SK-N-SH (cell line): ENCODE data around the gene RUFY3. TPM values are rescaled to one million over a fixed set of nuclear protein-coding genes. Genes with fewer than 3 reads are reported as not detected.

ENCODE experiments used
- CTCF ChIA-PET: fragments of 300-600, 350-600 bp; formaldehyde crosslinking; extraction: SDS; loops from one replicate; lab custom pipeline; 2021; lab: Yijun Ruan, JAX
- POLR2A ChIA-PET: fragments of 350-600 bp; sonication (Branson Sonifier 250); formaldehyde crosslinking; extraction: SDS; loops from one replicate; lab custom pipeline; 2020; ENCODE audit warnings: antibody characterized with exemption, inconsistent platforms; lab: Yijun Ruan, JAX
- DNase-seq: peaks from one replicate; pipeline ENCODE4 v3.0.0; 2012
- H2AFZ ChIP-seq: fragments of 200-600 bp; sonication (generic); 2 replicates; pipeline ENCODE4 v1.8.1; 2016; ENCODE audit warnings: antibody characterized with exemption, mild to moderate bottlenecking, low read depth
- H3F3A ChIP-seq: fragments of 200-600 bp; sonication (generic); replicated peaks from 2 replicates; pipeline ENCODE3; 2016; ENCODE audit warnings: antibody characterized with exemption, mild to moderate bottlenecking; ENCODE audit not compliant: insufficient read depth
- H3K27ac ChIP-seq, 2 experiments: fragments of 200-500 bp in 1 of 2; fragments of 200-600 bp in 1 of 2; sonication (Bioruptor generic) in 1 of 2; sonication (generic), shearing (Covaris generic) in 1 of 2; 2 replicates each; pipeline versions ENCODE4 v1.5.1 to v1.6.1; 2014 to 2016; ENCODE audit warnings: low read depth in 2 of 2, inconsistent platforms in 1 of 2, low read length in 1 of 2, mild to moderate bottlenecking in 1 of 2, mixed read lengths in 1 of 2
- H3K27me3 ChIP-seq: fragments of 200-600 bp; sonication (generic), shearing (Covaris generic); 2 replicates; pipeline ENCODE4 v1.6.1; 2016; ENCODE audit warnings: mixed run types; ENCODE audit not compliant: insufficient read depth
- H3K36me3 ChIP-seq, 2 experiments: fragments of 200-500 bp in 1 of 2; fragments of 200-600 bp in 1 of 2; sonication (Bioruptor generic) in 1 of 2; sonication (generic) in 1 of 2; replicated peaks in 1 of 2; 2 replicates each; pipeline versions ENCODE3 to v1.5.1; 2014 to 2016; ENCODE audit warnings: low read length in 1 of 2, mild to moderate bottlenecking in 1 of 2; ENCODE audit not compliant: insufficient read depth in 2 of 2, control insufficient read depth in 1 of 2
- H3K4me1 ChIP-seq, 2 experiments: fragments of 200-500 bp in 1 of 2; fragments of 200-600 bp in 1 of 2; sonication (Bioruptor generic) in 1 of 2; sonication (generic), shearing (Covaris generic) in 1 of 2; 2 replicates each; pipeline versions ENCODE4 v1.5.1 to v1.6.1; 2014 to 2016; ENCODE audit warnings: low read depth in 1 of 2, low read length in 1 of 2, mixed run types in 1 of 2; ENCODE audit not compliant: insufficient read depth in 2 of 2, control insufficient read depth in 1 of 2
- H3K4me2 ChIP-seq: fragments of 200-600 bp; sonication (generic), shearing (Covaris generic); 2 replicates; pipeline ENCODE4 v1.6.1; 2017; ENCODE audit warnings: mixed run types
- H3K4me3 ChIP-seq, 2 experiments: fragments of 200-500 bp in 1 of 2; fragments of 200-600 bp in 1 of 2; sonication (Bioruptor generic) in 1 of 2; sonication (generic), shearing (Covaris generic) in 1 of 2; 2 replicates each; pipeline versions ENCODE4 v1.5.1 to v1.8.1; 2014 to 2016; ENCODE audit warnings: low read depth in 2 of 2, inconsistent platforms in 1 of 2, low read length in 1 of 2, mild to moderate bottlenecking in 1 of 2, mixed read lengths in 1 of 2, moderate library complexity in 1 of 2
- H3K79me2 ChIP-seq: fragments of 200-600 bp; sonication (generic); 2 replicates; pipeline ENCODE4 v1.8.1; 2017; ENCODE audit warnings: mild to moderate bottlenecking; ENCODE audit not compliant: insufficient read depth
- H3K9ac ChIP-seq: fragments of 200-600 bp; sonication (generic); 2 replicates; pipeline ENCODE4 v1.6.1; 2017; ENCODE audit warnings: mixed run types
- H3K9me2 ChIP-seq: fragments of 200-600 bp; sonication (generic); 2 replicates; pipeline ENCODE4 v1.6.1; 2017; ENCODE audit warnings: mixed run types
- H3K9me3 ChIP-seq: fragments of 200-600 bp; sonication (generic); 2 replicates; pipeline ENCODE4 v1.6.1; 2017; ENCODE audit warnings: mixed run types, mild to moderate bottlenecking, moderate library complexity
- H4K20me1 ChIP-seq: fragments of 200-600 bp; sonication (generic); 2 replicates; pipeline ENCODE4 v1.6.1; 2017; ENCODE audit warnings: mild to moderate bottlenecking, mixed run types; ENCODE audit not compliant: insufficient read depth
- CHD2 ChIP-seq: fragments of 150-350 bp; IDR thresholded peaks from 2 replicates; pipeline ENCODE4 v1.6.1; 2018; ENCODE audit warnings: low read length; ENCODE audit not compliant: partially characterized antibody
- CTCF ChIP-seq: fragments of 200-600 bp; sonication (generic); IDR thresholded peaks from 2 replicates; pipeline ENCODE4 v1.6.1; 2017; ENCODE audit warnings: antibody characterized with exemption, mild to moderate bottlenecking, moderate library complexity
- EZH2phosphoT487 ChIP-seq: fragments of 200-600 bp; sonication (generic); IDR thresholded peaks from 2 replicates; pipeline ENCODE4 v1.6.1; 2017; ENCODE audit warnings: low read depth, mixed run types, mild to moderate bottlenecking, antibody characterized with exemption, moderate library complexity, borderline replicate concordance
- FOXJ3 ChIP-seq: sonication (generic); formaldehyde crosslinking; IDR thresholded peaks from 2 replicates; pipeline ENCODE4 v1.5.1; 2020; ENCODE audit warnings: mild to moderate bottlenecking, missing genetic modification reagents
- GABPA ChIP-seq: IDR thresholded peaks from 2 replicates; pipeline ENCODE4 v1.4.0; 2012; ENCODE audit warnings: low read depth, mild to moderate bottlenecking
- MAX ChIP-seq: IDR thresholded peaks from 2 replicates; pipeline ENCODE4 v1.4.0; 2012; ENCODE audit warnings: low read depth
- POLR2AphosphoS5 ChIP-seq: IDR thresholded peaks from 2 replicates; pipeline ENCODE4 v1.6.1; 2012; ENCODE audit warnings: low read depth, low read length
- RAD21 ChIP-seq: IDR thresholded peaks from 2 replicates; pipeline ENCODE4 v1.6.1; 2012; ENCODE audit warnings: mild to moderate bottlenecking, low read length
- RCOR1 ChIP-seq: fragments of 150-350 bp; IDR thresholded peaks from 2 replicates; pipeline ENCODE4 v1.6.1; 2017; ENCODE audit warnings: antibody characterized with exemption, low read length
- REST ChIP-seq: IDR thresholded peaks from 2 replicates; pipeline ENCODE4 v1.6.1; 2012; ENCODE audit warnings: mild to moderate bottlenecking, low read depth, low read length, moderate library complexity
- RFX5 ChIP-seq: IDR thresholded peaks from 2 replicates; pipeline ENCODE4 v1.6.1; 2012; ENCODE audit warnings: mild to moderate bottlenecking, improper control_type of control experiment, low read length
- TAF1 ChIP-seq: IDR thresholded peaks from 2 replicates; pipeline ENCODE4 v1.6.1; 2012; ENCODE audit warnings: low read depth, mild to moderate bottlenecking, low read length, moderate library complexity, borderline replicate concordance
- YY1 ChIP-seq: IDR thresholded peaks from 2 replicates; pipeline ENCODE4 v1.4.0; 2012; ENCODE audit warnings: low read depth, mild to moderate bottlenecking
- WGBS: methylation state at CpG from one replicate; pipeline ENCODE4 v1.1.6; 2017; ENCODE audit warnings: low lambda C conversion rate; 5-methylcytosine and 5-hydroxymethylcytosine counted together
- polyA plus RNA-seq, 3 experiments: library from polyadenylated mRNA; depleted of rRNA; stranded (reverse); fragments of >200 nt; gene quantifications; 2 replicates each; pipeline ENCODE4 v1.2.3, GENCODE V29; 2012

The RUFY3 gene
- polyA plus RNA-seq, 1 of the 3 experiments (the other 2 are of a cell fraction): 22.8 TPM

GRCh38 chr4:70703619-70704214 lies 18.0 kb upstream of the RUFY3 start (continued):
- TF ChIP-seq REST (no peak), RFX5 (no peak)
- TF ChIP-seq, all 33 proteins: peak for 0

- peaks cover 39% of the 10 kb centered on the region for H3K79me2 ChIP-seq
- H3K27me3 ChIP-seq: no peaks in the 10 kb centered on the region
- H3K9me2 ChIP-seq: no peaks in the 10 kb centered on the region
- 4% methylated on average over 17 of the region's 58 CpGs for WGBS
- peak overlapping the region; percentile 71 for H3K4me2 ChIP-seq
- peak overlapping the region; percentile 87 to 93 for H3K27ac ChIP-seq
- peak; percentile 94 for DNase-seq
- H3K36me3 ChIP-seq: no peaks in the 10 kb centered on the region
- peak overlapping the region; percentile 98 for H2AFZ ChIP-seq
- TF ChIP-seq RCOR1 (no peak; the same call in 1 of the 2 replicates), YY1 (0 out of 2 replicates have a peak, but pooled peaks have one; percentile 11), GABPA (peak; percentile 27; the same call in 1 of the 2 replicates), RFX5 (no peak), RAD21 (peak; percentile 17; the same call in 1 of the 2 replicates), POLR2AphosphoS5 (peak; percentile 75), MAX (0 out of 2 replicates have a peak, but pooled peaks have one; percentile 25), CHD2 (peak; percentile 10), EZH2phosphoT487 (no peak), TAF1 (peak; percentile 30), CTCF (peak; percentile 53), FOXJ3 (CRISPR knock-in tag) (peak; percentile 25; the same call in 1 of the 2 replicates)
- TF ChIP-seq, all 33 proteins: peak for 9
- CTCF ChIA-PET: interaction anchor here (1.1 to 4.8 kb wide), 10 partner anchors 8 to 133 kb away, joined by 3 to 48 read pairs (median 5); partner anchors contain the start of genes RUFY3 and UTP3
- Histone ChIP-seq H4K20me1 (no peaks in the 10 kb centered on the region), H3K4me1 (peaks cover 4 to 11% of the 10 kb centered on the region in 2 experiments; a peak in 3 of 4 replicates), H3K9me3 (no peaks in the 10 kb centered on the region), H3F3A (peaks cover 36% of the 10 kb centered on the region), H3K9ac (peak overlapping the region; percentile 80), H3K4me3 (peak overlapping the region; percentile 79 to 80)
- POLR2A ChIA-PET: interaction anchor here (0.7 to 3.0 kb wide), 6 partner anchors 12 to 289 kb away, joined by 3 to 20 read pairs (median 6); partner anchors contain the start of genes DCK, RUFY3 and UTP3
Observed at GRCh38 chr4:70704215-70704930, 17.4 kb upstream of the RUFY3 start.
